ENCODE results near the gene SEMA3B.
"Not testable (repeated sequence)": the region's sequence is repeated elsewhere in the genome, so short reads cannot be mapped to it uniquely, and the experiment has no call there.

The SEMA3B gene

DNA sequence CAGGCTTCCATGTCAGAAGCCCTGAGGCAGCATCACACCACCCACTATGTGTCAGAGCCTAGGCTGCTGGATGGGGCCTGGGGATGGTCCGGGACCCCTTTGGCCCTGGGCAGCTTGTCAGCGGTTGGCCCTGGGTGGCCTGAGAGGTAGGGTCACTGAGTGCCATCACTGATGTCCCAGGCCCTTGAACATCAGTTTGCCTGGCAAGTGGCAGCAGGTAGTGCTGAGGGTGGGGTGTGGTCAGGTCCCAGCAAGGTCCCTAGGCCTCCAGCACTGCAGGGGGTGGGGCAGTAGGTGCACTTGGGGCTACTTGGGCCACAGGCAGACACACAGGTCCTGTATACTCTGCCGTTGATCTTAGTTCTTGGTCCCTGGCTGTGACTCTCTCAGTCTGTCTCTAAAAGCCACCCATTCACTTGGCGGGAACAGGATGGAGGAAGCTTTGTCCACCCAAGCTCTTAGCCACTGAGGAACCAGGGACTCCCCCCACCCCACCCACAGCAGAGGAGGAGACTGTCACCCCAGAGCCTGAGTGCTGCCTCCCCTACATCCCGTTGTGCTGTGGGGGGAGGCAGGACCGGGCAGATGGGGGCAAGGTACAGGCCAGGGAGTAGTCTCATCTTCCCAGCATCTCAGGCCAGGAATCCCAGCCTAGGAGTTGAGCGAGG is 27.1 kb upstream of the SEMA3B start:
- Histone ChIP-seq H2AFZ (ENCODE audit: low read depth, low read length) (no peak overlapping the region), H3K27ac (ENCODE audit: low read length) (peak overlapping the region; percentile 87), H3K9me3 (ENCODE audit: insufficient read depth, low read length) (no peaks in the 10 kb centered on the region), H3K79me2 (ENCODE audit: low read length) (peaks cover 93% of the 10 kb centered on the region), H3K4me2 (ENCODE audit: low read length) (peak overlapping the region; percentile 90), H3K9ac (ENCODE audit: low read length) (peak overlapping the region; percentile 49), H3K36me3 (replicated peaks; ENCODE audit: low read depth, low read length) (peaks cover 25% of the 10 kb centered on the region), H3K4me1 (ENCODE audit: low read length) (peaks cover 60% of the 10 kb centered on the region), H3K4me3 (ENCODE audit: low read length) (peak overlapping the region; percentile 70), H4K20me1 (ENCODE audit: insufficient read depth, low read length) (peaks cover 54% of the 10 kb centered on the region), H3K27me3 (ENCODE audit: low read depth, low read length) (no peaks in the 10 kb centered on the region)
- no peak for TF ChIP-seq EZH2phosphoT487 (IDR thresholded peaks at IDR 0.05; ENCODE audit: low read depth)
- TF ChIP-seq, protein P1, sequence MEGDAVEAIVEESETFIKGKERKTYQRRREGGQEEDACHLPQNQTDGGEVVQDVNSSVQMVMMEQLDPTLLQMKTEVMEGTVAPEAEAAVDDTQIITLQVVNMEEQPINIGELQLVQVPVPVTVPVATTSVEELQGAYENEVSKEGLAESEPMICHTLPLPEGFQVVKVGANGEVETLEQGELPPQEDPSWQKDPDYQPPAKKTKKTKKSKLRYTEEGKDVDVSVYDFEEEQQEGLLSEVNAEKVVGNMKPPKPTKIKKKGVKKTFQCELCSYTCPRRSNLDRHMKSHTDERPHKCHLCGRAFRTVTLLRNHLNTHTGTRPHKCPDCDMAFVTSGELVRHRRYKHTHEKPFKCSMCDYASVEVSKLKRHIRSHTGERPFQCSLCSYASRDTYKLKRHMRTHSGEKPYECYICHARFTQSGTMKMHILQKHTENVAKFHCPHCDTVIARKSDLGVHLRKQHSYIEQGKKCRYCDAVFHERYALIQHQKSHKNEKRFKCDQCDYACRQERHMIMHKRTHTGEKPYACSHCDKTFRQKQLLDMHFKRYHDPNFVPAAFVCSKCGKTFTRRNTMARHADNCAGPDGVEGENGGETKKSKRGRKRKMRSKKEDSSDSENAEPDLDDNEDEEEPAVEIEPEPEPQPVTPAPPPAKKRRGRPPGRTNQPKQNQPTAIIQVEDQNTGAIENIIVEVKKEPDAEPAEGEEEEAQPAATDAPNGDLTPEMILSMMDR (IDR thresholded peaks at IDR 0.05; ENCODE audit: low read depth, low read length) = no peak

DNA sequence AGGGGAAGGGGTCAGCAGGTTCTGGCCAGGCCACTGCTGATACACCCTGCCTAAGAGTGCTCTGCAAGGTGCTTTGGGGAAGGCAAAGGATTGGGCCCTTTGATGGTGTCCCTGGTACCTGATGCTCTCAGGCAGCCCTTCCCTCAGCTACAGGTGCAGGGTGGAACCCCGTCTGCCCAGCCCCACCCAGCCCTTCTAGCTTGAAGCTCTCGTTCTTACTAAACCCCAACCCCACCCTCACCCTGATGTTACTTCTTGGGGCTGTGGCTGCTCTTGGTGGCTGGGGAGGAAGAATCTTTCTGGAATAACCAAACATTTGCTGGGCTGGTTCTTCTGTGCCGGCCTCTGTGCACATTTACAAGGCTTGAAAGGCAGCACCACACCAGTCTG is 26.6 kb upstream of the SEMA3B start:
- Histone ChIP-seq H3K79me2 (ENCODE audit: low read length) (peaks cover 93% of the 10 kb centered on the region), H3K4me3 (ENCODE audit: low read length) (peak overlapping the region; percentile 70), H3K9me3 (ENCODE audit: insufficient read depth, low read length) (no peaks in the 10 kb centered on the region), H3K36me3 (replicated peaks; ENCODE audit: low read depth, low read length) (peaks cover 30% of the 10 kb centered on the region), H3K4me1 (ENCODE audit: low read length) (peaks cover 63% of the 10 kb centered on the region), H3K4me2 (ENCODE audit: low read length) (peak overlapping the region; percentile 90), H3K27ac (ENCODE audit: low read length) (peak overlapping the region; percentile 87), H3K9ac (ENCODE audit: low read length) (peak overlapping the region; percentile 67), H3K27me3 (ENCODE audit: low read depth, low read length) (no peaks in the 10 kb centered on the region), H4K20me1 (ENCODE audit: insufficient read depth, low read length) (peaks cover 59% of the 10 kb centered on the region), H2AFZ (ENCODE audit: low read depth, low read length) (no peak overlapping the region)
- no peak for TF ChIP-seq EZH2phosphoT487 (IDR thresholded peaks at IDR 0.05; ENCODE audit: low read depth)
- TF ChIP-seq, protein P1 (IDR thresholded peaks at IDR 0.05; ENCODE audit: low read depth, low read length) = no peak

DNA sequence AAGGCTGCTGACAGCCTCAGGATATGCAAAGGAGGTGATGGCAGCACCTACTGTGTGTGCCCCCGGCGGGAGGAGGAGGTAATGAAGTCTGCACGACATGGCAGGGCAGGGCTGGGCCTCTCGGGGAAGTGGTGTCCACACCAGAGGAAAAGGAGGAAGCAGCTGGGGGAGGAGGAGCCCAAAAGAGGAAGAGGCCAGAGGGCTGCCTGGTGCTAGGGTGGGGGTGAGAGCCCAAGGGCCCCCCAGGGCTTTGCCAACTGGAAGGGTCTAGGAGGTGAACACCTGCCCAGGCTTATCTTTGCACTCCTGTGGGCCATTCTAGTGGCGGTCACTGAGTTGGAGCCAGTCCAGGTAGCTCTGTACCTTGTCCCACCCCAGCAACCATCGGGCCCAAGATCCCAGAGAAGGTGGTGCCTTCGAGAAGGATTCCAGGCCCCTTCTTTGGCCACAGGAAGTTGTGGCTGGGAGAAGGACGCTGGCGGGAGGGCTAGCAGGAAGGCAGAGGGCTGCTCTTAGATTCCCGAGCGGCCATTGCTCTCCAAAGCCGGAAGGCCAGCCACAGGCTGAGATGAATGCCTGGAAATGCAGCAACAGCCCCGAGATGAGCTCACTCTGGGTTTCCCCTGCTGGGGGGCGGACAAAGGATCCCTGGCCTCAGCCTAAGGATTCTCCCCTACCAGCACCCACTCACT is 25.9 kb upstream of the SEMA3B start:
- TF ChIP-seq, protein P1 (IDR thresholded peaks at IDR 0.05; ENCODE audit: low read depth, low read length) = peak; percentile 13; the same call in 1 of the 2 replicates
- no peak for TF ChIP-seq EZH2phosphoT487 (IDR thresholded peaks at IDR 0.05; ENCODE audit: low read depth)
- H3K36me3 ChIP-seq (replicated peaks; ENCODE audit: low read depth, low read length) = peaks cover 33% of the 10 kb centered on the region
- H3K27me3 ChIP-seq (ENCODE audit: low read depth, low read length) = no peaks in the 10 kb centered on the region
- peaks cover 93% of the 10 kb centered on the region for H3K79me2 ChIP-seq (ENCODE audit: low read length)
- peak overlapping the region; percentile 87 for H3K27ac ChIP-seq (ENCODE audit: low read length)
- H4K20me1 ChIP-seq (ENCODE audit: insufficient read depth, low read length) = peaks cover 64% of the 10 kb centered on the region
- peak overlapping the region; percentile 90 for H3K4me2 ChIP-seq (ENCODE audit: low read length)
- peak overlapping the region; percentile 70 for H3K4me3 ChIP-seq (ENCODE audit: low read length)
- H3K4me1 ChIP-seq (ENCODE audit: low read length) = peaks cover 63% of the 10 kb centered on the region
- H3K9ac ChIP-seq (ENCODE audit: low read length) = peak overlapping the region; percentile 67
- H3K9me3 ChIP-seq (ENCODE audit: insufficient read depth, low read length) = no peaks in the 10 kb centered on the region
- H2AFZ ChIP-seq (ENCODE audit: low read depth, low read length) = no peak overlapping the region

DNA sequence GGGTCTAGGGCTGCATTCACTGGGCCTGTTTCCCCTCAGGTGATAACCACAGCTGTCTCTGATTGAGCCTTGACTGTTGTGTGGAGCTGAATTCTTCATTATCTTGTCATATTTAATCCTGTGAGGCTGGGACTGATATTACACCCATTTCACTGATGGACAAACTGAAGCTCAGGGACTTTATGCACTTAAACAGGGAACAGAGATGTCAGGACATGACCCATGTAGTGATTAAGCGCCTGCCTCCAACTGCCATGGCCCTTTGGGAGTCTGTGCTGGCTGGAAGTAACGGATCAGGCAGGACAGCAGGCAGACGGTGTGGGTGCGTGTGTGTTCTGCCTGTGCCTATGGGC is 25.4 kb upstream of the SEMA3B start:
- H3K27ac ChIP-seq (ENCODE audit: low read length) = peak overlapping the region; percentile 87
- H3K4me2 ChIP-seq (ENCODE audit: low read length) = peak overlapping the region; percentile 90
- no peak overlapping the region for H2AFZ ChIP-seq (ENCODE audit: low read depth, low read length)
- H3K4me1 ChIP-seq (ENCODE audit: low read length) = peaks cover 57% of the 10 kb centered on the region
- peak overlapping the region; percentile 70 for H3K4me3 ChIP-seq (ENCODE audit: low read length)
- peaks cover 93% of the 10 kb centered on the region for H3K79me2 ChIP-seq (ENCODE audit: low read length)
- peaks cover 37% of the 10 kb centered on the region for H3K36me3 ChIP-seq (replicated peaks; ENCODE audit: low read depth, low read length)
- no peaks in the 10 kb centered on the region for H3K9me3 ChIP-seq (ENCODE audit: insufficient read depth, low read length)
- H3K27me3 ChIP-seq (ENCODE audit: low read depth, low read length) = no peaks in the 10 kb centered on the region
- TF ChIP-seq, protein P1 (IDR thresholded peaks at IDR 0.05; ENCODE audit: low read depth, low read length) = no peak
- TF ChIP-seq EZH2phosphoT487 (IDR thresholded peaks at IDR 0.05; ENCODE audit: low read depth) = no peak
- peak overlapping the region; percentile 67; the same call in 1 of the 2 replicates for H3K9ac ChIP-seq (ENCODE audit: low read length)
- peaks cover 64% of the 10 kb centered on the region for H4K20me1 ChIP-seq (ENCODE audit: insufficient read depth, low read length)

DNA sequence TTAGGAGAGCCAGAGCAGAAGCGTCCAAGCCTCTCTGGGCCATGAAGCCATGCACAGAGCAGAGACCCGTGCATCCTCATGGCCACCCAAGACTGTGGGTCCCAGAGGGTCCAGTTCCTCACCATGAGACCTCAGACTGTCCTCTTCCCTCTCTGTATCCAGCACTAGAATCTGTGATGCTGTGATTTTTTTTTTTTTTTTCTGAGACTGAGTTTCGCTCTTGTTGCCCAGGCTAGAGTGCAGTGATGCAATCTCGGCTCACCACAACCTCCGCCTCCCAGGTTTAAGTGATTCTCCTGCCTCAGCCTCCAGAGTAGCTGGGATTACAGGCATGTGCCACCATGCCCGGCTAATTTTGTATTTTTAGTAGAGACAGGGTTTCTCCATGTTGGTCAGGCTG is 24.1 kb upstream of the SEMA3B start:
- peaks cover 92% of the 10 kb centered on the region for H3K79me2 ChIP-seq (ENCODE audit: low read length)
- H3K9me3 ChIP-seq (ENCODE audit: insufficient read depth, low read length); H2AFZ ChIP-seq (ENCODE audit: low read depth, low read length); H3K4me2 ChIP-seq (ENCODE audit: low read length); H3K4me3 ChIP-seq (ENCODE audit: low read length); H3K9ac ChIP-seq (ENCODE audit: low read length); H3K27me3 ChIP-seq (ENCODE audit: low read depth, low read length): not testable (repeated sequence)
- peak overlapping the region; percentile 35 for H3K27ac ChIP-seq (ENCODE audit: low read length)
- peaks cover 55% of the 10 kb centered on the region for H3K4me1 ChIP-seq (ENCODE audit: low read length)
- H3K36me3 ChIP-seq (replicated peaks; ENCODE audit: low read depth, low read length) = peaks cover 27% of the 10 kb centered on the region
- peaks cover 64% of the 10 kb centered on the region for H4K20me1 ChIP-seq (ENCODE audit: insufficient read depth, low read length)
